HCT116 (cell line): ENCODE measurements around the gene OGA.

Experiments
- ATF3 ChIP-seq: IDR thresholded peaks from 2 replicates; pipeline ENCODE4 v1.6.1; 2012
- CEBPB ChIP-seq: IDR thresholded peaks from 2 replicates; pipeline ENCODE4 v1.6.1; 2012; ENCODE audit warnings: low read depth
- CTCF ChIP-seq, 3 experiments: fragments of 200-600 bp in 1 of 3; sonication (generic) in 1 of 3; IDR thresholded peaks in 2 of 3; conservative IDR thresholded peaks in 1 of 3; 2 replicates each; pipeline ENCODE4 v1.5.1; 2012 to 2017; ENCODE audit warnings: low read depth in 2 of 3, low read length in 2 of 3, antibody characterized with exemption in 1 of 3, borderline replicate concordance in 1 of 3, control low read depth in 1 of 3, mild to moderate bottlenecking in 1 of 3, mixed read lengths in 1 of 3, mixed run types in 1 of 3, moderate library complexity in 1 of 3; ENCODE audit not compliant: insufficient read depth in 1 of 3
- ELF1 ChIP-seq: IDR thresholded peaks from 2 replicates; pipeline ENCODE4 v1.6.1; 2012; ENCODE audit warnings: low read depth, borderline replicate concordance
- EZH2 ChIP-seq: fragments of 200-600 bp; sonication (generic); IDR thresholded peaks from 2 replicates; pipeline ENCODE4 v1.6.1; 2017; ENCODE audit warnings: antibody characterized with exemption, mixed run types
- FOSL1 ChIP-seq: IDR thresholded peaks from 2 replicates; pipeline ENCODE4 v1.6.1; 2012; ENCODE audit warnings: low read depth
- JUND ChIP-seq: IDR thresholded peaks from 2 replicates; pipeline ENCODE4 v1.6.1; 2012
- RAD21 ChIP-seq: IDR thresholded peaks from 2 replicates; pipeline ENCODE4 v1.6.1; 2012; ENCODE audit warnings: low read depth, mild to moderate bottlenecking
- REST ChIP-seq: IDR thresholded peaks from 2 replicates; pipeline ENCODE4 v1.6.1; 2012; ENCODE audit warnings: low read depth
- TCF7L2 ChIP-seq: IDR thresholded peaks from 2 replicates; pipeline ENCODE4 v1.7.0; 2011; ENCODE audit warnings: borderline replicate concordance, inconsistent platforms; ENCODE audit not compliant: insufficient read depth, insufficient read length; ENCODE audit errors: extremely low read depth
- ZFX ChIP-seq: fragments of 450-650 bp; IDR thresholded peaks from 2 replicates; pipeline ENCODE4 v1.6.1; 2017

- TF ChIP-seq JUND: no peak
- no peak for TF ChIP-seq EZH2
- no peak for TF ChIP-seq CTCF (IDR thresholded peaks at IDR 0.05 in 2 of 3, conservative IDR thresholded peaks at IDR 0.05 in 1 of 3; ENCODE audit: borderline replicate concordance in 1 of 3, insufficient read depth in 1 of 3, low read depth in 2 of 3, low read length in 2 of 3)
- TF ChIP-seq TCF7L2: no peak
- TF ChIP-seq ZFX: no peak
- no peak for TF ChIP-seq ELF1
- no peak for TF ChIP-seq FOSL1
- TF ChIP-seq RAD21: no peak
- no peak for TF ChIP-seq CEBPB
- TF ChIP-seq REST: no peak
- no peak for TF ChIP-seq ATF3
Observed at GRCh38 chr10:101761226-101761625, 57.0 kb downstream of the OGA start.
